Ramos (cell line): ENCODE results near the gene RAB9A.
"Not testable (repeated sequence)": the region's sequence is repeated elsewhere in the genome, so short reads cannot be mapped to it uniquely, and the experiment has no call there.

Source experiments
- in situ Hi-C: fragments of 300-500 bp; cut with MboI; formaldehyde crosslinking; loops from one replicate; pipeline ENCODE4 v1.14.3; 2022; ENCODE audit warnings: low sequenced_read_pairs; ENCODE audit not compliant: unreplicated experiment

RAB9A gene

GRCh38 chrX:13666836-13667235 is 22.1 kb upstream of the RAB9A start:
- in situ Hi-C loops = loop anchor here (10.0 kb wide), 1 partner anchor 78 kb away; no protein-coding TSS in a partner anchor

GRCh38 chrX:13667919-13668318 is 21.0 kb upstream of the RAB9A start:
- in situ Hi-C loops = loop anchor here (10.0 kb wide), 1 partner anchor 77 kb away; no protein-coding TSS in a partner anchor

GRCh38 chrX:13669246-13669737 is 19.6 kb upstream of the RAB9A start:
- in situ Hi-C loops = loop anchor here (10.0 kb wide), 1 partner anchor 76 kb away; no protein-coding TSS in a partner anchor

GRCh38 chrX:13669755-13670154 is 19.2 kb upstream of the RAB9A start:
- in situ Hi-C loops = loop anchor here (10.0 kb wide), 1 partner anchor 75 kb away; no protein-coding TSS in a partner anchor

GRCh38 chrX:13670197-13670596 is 18.7 kb upstream of the RAB9A start:
- in situ Hi-C loops = no loop called here

- in situ Hi-C loops = no loop called here
Measured at GRCh38 chrX:13673016-13673415, 15.9 kb upstream of the RAB9A start.

GRCh38 chrX:13676885-13677284 is 12.0 kb upstream of the RAB9A start:
- in situ Hi-C loops = no loop called here

GRCh38 chrX:13679700-13680099 is 9.2 kb upstream of the RAB9A start:
- in situ Hi-C loops = not testable (repeated sequence)

GRCh38 chrX:13681595-13681994 is 7.3 kb upstream of the RAB9A start:
- in situ Hi-C loops = no loop called here

GRCh38 chrX:13684361-13684760 is 4.6 kb upstream of the RAB9A start:
- in situ Hi-C loops = no loop called here

- in situ Hi-C loops = no loop called here
Measured at GRCh38 chrX:13685126-13685763, 3.7 kb upstream of the RAB9A start.

- in situ Hi-C loops = no loop called here
Measured at GRCh38 chrX:13687203-13687602, 1.7 kb upstream of the RAB9A start.

- in situ Hi-C loops = no loop called here
Measured at GRCh38 chrX:13688384-13688957, 457 bp upstream of the RAB9A start.

- in situ Hi-C loops = no loop called here
Measured at GRCh38 chrX:13689741-13690211, 848 bp downstream of the RAB9A start.

- in situ Hi-C loops = no loop called here
Measured at GRCh38 chrX:13690836-13691235, 1.9 kb downstream of the RAB9A start.

GRCh38 chrX:13691841-13692371 is 3.0 kb downstream of the RAB9A start:
- in situ Hi-C loops = no loop called here

GRCh38 chrX:13692771-13693231 is 3.9 kb downstream of the RAB9A start:
- in situ Hi-C loops = no loop called here

GRCh38 chrX:13693341-13693961 is 4.5 kb downstream of the RAB9A start:
- in situ Hi-C loops = no loop called here

- in situ Hi-C loops = no loop called here
Measured at GRCh38 chrX:13694359-13694758, 5.4 kb downstream of the RAB9A start.

- in situ Hi-C loops = no loop called here
Measured at GRCh38 chrX:13694983-13695382, 6.1 kb downstream of the RAB9A start.

GRCh38 chrX:13695601-13696115 is 6.7 kb downstream of the RAB9A start:
- in situ Hi-C loops = no loop called here
